GM12864 (cell line): ENCODE results near the gene MRGPRE.

Source experiments
- DNase-seq: peaks from one replicate; pipeline ENCODE4 v3.0.0-alpha.2; 2011; ENCODE audit warnings: low read depth
- H3K4me3 ChIP-seq: 2 replicates; pipeline ENCODE4 v1.5.1; 2011; ENCODE audit warnings: mild to moderate bottlenecking, low read depth, low read length, control low read depth
- TF ChIP-seq, protein P1 (sequence below): IDR thresholded peaks from 2 replicates; pipeline ENCODE4 v1.5.1; 2011; ENCODE audit warnings: low read depth, mild to moderate bottlenecking, moderate library complexity, low read length, control low read depth, inconsistent platforms; ENCODE audit errors: missing control alignments

The MRGPRE gene

DNA sequence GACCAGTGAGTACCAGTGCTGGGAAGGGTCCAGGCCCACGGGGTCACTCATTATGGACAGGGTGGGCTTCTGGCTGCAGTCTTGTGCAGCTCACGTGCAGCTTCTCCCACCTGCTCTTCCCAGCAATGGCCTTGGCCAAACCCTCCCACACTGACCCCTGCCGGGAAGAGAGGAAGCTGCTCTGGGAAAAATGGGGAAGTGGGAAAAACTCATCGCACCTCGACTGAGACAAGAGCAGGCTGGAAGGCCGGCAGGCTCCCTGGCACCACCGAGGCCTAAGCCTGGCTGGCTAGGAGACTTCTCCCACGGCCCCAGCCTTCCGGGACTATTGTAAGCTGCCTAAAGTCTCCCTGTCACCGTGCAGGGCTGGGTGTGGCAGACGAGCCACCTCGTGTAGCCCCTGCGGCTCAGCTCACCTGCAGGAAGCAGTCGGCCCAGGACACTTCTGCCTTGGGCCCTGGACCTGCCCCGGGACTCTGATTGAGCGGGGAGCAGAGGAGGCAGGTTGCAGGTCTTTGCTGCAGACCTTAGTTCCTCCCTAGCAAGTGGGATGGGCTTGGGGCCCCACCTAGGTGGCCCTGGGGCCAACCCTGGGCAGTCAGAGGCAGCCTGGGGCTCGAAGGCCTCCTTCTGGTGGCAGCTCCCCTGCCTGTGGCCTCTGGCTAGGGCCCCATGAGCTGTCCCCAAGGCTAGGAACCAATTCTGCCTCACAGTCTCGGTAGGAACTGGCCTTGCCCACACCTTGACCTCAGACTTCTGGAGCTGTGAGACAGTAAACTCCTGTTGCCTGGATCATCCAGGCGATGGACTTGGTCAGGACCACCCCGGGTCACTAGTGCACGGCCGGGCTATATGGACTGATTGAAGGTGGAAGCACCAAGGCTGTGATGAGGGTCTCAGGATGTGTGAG lies 36.7 kb downstream of the MRGPRE start:
- no peak overlapping the region for H3K4me3 ChIP-seq
- TF ChIP-seq, protein P1, sequence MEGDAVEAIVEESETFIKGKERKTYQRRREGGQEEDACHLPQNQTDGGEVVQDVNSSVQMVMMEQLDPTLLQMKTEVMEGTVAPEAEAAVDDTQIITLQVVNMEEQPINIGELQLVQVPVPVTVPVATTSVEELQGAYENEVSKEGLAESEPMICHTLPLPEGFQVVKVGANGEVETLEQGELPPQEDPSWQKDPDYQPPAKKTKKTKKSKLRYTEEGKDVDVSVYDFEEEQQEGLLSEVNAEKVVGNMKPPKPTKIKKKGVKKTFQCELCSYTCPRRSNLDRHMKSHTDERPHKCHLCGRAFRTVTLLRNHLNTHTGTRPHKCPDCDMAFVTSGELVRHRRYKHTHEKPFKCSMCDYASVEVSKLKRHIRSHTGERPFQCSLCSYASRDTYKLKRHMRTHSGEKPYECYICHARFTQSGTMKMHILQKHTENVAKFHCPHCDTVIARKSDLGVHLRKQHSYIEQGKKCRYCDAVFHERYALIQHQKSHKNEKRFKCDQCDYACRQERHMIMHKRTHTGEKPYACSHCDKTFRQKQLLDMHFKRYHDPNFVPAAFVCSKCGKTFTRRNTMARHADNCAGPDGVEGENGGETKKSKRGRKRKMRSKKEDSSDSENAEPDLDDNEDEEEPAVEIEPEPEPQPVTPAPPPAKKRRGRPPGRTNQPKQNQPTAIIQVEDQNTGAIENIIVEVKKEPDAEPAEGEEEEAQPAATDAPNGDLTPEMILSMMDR, result no peak
- no peak for DNase-seq

DNA sequence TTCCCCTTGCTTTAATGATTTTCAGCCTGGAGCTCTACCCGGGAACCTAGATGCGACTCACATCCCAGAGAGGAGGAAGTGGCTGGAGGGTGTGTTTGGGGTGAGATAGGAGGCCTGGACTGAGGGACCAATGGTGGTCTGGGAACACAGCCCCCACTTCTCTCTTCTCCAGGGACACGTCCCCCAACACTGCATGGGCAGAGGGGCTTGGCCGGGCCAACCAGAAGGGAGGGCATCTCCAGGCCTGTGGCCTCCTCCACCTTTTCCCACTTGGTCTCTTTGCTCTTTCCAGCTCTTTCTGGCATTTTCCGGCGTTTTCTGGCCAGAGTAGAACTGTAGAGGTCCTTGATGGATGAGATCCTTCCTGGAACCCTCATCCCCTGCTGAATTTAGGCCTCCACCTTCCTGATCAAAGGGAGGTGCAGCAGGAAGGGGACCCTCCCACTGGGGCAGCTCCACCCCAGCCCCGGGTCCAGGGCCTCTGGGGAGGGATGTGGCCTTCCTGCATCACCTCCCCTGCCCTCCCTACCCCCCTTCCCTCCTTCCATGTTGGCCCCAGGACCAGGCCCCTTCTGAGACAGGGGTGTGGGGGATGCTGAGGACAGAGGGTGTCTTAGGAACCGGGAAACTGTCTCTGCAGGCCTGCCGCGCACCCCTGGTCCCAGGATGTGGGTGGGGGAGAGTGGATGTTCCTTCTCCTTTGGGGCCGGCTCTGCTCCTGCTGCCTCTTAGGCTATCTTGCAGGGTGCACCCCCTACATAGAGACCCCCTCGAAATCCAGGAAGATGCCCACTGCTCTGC lies 38.0 kb downstream of the MRGPRE start:
- TF ChIP-seq, protein P1, result no peak

DNA sequence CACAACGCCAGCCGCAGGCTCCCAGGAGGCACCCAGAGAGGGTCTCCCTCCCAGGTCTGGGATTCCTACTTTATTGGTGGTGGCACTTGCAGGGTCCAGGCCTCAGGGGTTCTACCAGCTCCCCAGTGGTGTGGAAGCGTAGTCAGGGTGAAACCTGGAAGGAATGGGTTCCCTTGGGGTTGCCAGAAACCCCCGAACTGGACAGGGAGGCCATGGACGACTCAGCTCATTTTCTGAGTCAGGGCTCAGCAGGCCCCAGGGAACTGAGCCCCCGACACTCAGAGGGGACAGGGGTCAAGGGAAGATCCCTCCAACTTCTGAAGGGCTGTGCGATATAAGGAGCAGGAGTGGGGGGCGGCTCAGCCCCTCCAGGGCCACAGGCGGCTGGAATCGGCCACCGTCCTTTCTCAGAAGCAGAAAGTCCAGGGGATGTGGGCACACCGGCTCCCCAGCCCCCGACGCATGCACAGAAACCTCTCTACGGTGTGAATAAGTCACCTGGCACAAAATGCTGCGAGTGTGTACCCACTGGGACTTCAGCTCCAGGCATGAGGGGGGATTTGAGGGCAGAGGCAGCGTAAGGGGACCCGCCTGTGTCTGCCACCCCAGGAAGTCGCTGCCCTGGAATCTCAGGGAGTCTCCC lies 38.7 kb downstream of the MRGPRE start:
- DNase-seq, result no peak
- H3K4me3 ChIP-seq, result no peak overlapping the region
- TF ChIP-seq, protein P1, result no peak

More for the DNA sequence above, 38.0 kb downstream of the MRGPRE start:
- no peak for DNase-seq
- no peak overlapping the region for H3K4me3 ChIP-seq

DNA sequence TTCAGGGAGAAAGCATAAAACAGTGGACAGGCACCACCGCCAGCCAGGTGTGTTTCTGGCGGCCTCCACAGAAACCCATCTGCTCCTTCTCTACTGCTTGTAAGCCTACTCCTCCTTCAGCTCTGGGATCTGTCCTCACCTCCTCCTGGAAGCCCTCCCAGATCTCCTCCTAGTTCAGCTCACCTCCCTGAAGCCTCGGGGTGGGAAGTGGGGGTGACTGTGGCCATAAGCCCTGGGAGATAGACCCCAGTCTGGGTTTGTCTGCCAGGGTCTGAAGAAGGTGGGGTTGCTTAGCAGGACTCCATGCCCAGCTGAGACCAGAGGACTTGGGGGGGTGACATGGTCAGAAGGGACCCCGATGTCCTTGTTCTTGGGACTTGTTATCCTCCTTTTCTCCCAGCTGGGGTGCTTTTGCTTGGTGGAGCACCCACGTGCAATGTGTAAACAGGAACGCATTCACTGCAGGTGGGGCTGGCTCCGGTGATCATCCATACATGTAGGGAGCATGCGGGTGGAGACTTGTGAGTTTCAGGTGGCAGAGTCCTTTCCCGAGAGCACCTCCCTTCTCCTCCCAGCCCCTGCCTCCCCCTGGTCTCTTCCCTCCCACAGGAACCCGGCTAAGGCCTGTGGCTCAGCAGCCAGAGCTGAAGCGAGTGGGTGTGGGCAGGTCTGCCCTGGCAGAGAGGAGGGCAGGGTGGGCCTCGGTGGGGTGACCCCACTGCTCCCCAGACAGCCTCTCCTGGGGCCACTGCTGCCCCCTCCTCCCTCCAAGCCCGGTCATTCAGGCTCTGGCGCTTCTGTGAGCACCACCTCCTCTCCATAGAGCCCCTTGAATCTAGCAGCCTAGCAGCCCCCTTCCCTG lies 39.5 kb downstream of the MRGPRE start:
- H3K4me3 ChIP-seq, result no peak overlapping the region
- TF ChIP-seq, protein P1, result no peak
- no peak for DNase-seq

DNA sequence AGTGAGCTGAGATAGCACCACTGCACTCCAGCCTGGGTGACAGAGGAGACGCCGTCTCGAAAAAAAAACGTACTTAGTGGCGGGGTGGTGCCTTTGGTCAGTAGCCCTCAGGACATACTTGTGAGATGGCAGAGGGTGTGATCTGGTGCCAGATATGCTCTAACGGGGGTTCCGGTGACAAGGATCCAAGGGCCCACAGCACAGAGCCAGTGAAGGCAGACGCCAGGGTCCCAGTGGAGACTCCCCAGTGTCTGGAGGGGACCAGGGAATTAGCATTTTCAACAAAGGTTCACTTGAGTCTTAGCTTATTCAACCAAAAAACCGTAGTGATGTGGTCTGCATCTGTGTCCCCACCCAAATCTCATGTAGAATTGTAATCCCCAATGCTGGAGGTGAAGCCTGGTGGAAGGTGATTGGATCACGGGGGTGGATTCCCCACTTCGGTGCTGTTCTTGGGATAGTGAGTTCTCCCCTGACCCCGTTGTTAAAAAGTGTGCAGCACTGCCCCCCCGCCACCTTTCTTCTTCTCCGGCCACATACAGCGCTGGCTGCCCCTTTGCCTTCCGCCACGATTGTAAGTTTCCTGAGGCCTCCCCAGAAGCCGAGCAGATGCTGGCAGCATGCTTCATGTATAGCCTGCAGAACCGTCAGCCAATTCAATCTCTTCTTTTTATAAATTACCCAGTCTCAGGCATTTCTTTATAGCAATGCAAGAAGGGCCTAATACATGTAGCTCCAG lies 40.5 kb downstream of the MRGPRE start:
- TF ChIP-seq, protein P1, result no peak
- H3K4me3 ChIP-seq, result no peak overlapping the region
- no peak for DNase-seq
